Testis (tissue), 3 donors: ENCODE results near the gene GRIK4. TPM values are rescaled to one million over a fixed set of nuclear protein-coding genes. Genes with fewer than 3 reads are reported as not detected.

Source experiments
- DNase-seq: peaks from one replicate; pipeline ENCODE4 v3.0.0-alpha.2; 2019
- H3K27ac ChIP-seq, 2 donors: fragments of 200-600 bp; sonication (generic); one replicate each; pipeline ENCODE4 v1.5.1; 2019
- H3K27me3 ChIP-seq: fragments of 200-600 bp; sonication (generic); one replicate; pipeline ENCODE4 v1.5.1; 2019
- H3K36me3 ChIP-seq: fragments of 200-600 bp; sonication (generic); one replicate; pipeline ENCODE4 v1.5.1; 2017; ENCODE audit warnings: low read depth; ENCODE audit errors: missing control alignments
- H3K4me1 ChIP-seq: fragments of 200-600 bp; sonication (generic); one replicate; pipeline ENCODE4 v1.5.1; 2019
- H3K4me3 ChIP-seq, 2 donors: fragments of 200-600 bp; sonication (generic); one replicate each; pipeline ENCODE4 v1.5.1; 2017 to 2019
- H3K9me3 ChIP-seq: fragments of 200-600 bp; sonication (generic); one replicate; pipeline ENCODE4 v1.5.1; 2017
- POLR2A ChIP-seq: fragments of 450-650 bp; IDR thresholded peaks from one replicate; pipeline ENCODE4 v1.6.1; 2017; ENCODE audit warnings: antibody characterized with exemption, mild to moderate bottlenecking, moderate library complexity
- WGBS, 2 donors: methylation state at CpG; one replicate each; pipeline ENCODE4 v1.1.5; 2018; 5-methylcytosine and 5-hydroxymethylcytosine counted together
- intact Hi-C: fragments of 100-400 bp; cut with DNase I; formaldehyde crosslinking; loops from one replicate; pipeline ENCODE4 v1.15.1; 2023; ENCODE audit warnings: low total_unique reads
- polyA plus RNA-seq: library from polyadenylated mRNA; stranded (reverse); fragments of 350-450 nt; fragmentation: Illumina TruSeq; extraction: RNeasy Lipid Tissue Mini Kit (QIAGEN cat#74804); gene quantifications from one replicate; pipeline ENCODE4 v1.2.3, GENCODE V29; 2014; ENCODE audit warnings: low read depth, low replicate concordance; ENCODE audit not compliant: insufficient read depth
- total RNA-seq, 2 donors: library from RNA; depleted of rRNA; stranded (reverse); fragments of >200 nt; gene quantifications; one replicate each; pipeline ENCODE4 v1.2.3, GENCODE V29; 2016
- TF ChIP-seq, protein P1 (sequence below), 3 experiments: fragments of 450-650 bp in 2 of 3; fragments of 200-600 bp in 1 of 3; sonication (generic) in 1 of 3; IDR thresholded peaks; one replicate each; pipeline ENCODE4 v1.5.1; 2016 to 2019; ENCODE audit warnings: antibody characterized with exemption in 3 of 3, mild to moderate bottlenecking in 2 of 3, moderate library complexity in 1 of 3

Gene GRIK4
- total and polyA plus RNA-seq, 3 donors from 2014 or later: 2.6 to 3.0 (median 2.6) TPM

DNA sequence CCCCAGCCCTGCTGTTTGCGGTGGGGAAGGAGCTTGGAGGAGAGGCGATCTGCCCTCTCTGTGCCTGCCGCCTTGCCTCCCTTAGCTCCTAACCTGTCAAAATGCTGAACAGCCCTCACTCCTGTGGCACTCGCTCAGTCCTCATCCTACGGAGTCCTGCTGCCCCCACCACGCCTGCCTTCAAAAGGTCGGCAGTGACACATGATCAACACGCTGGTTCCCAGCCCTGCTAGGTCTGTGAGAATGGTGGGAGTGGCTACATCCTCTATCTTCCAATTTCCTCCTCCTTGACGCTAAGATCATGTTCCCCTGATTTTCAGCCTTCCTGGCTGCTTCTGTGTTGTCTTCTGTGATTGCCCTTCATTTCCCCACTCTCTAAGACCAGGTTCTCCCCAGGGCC lies 392.1 kb downstream of the GRIK4 start:
- TF ChIP-seq, protein P1, sequence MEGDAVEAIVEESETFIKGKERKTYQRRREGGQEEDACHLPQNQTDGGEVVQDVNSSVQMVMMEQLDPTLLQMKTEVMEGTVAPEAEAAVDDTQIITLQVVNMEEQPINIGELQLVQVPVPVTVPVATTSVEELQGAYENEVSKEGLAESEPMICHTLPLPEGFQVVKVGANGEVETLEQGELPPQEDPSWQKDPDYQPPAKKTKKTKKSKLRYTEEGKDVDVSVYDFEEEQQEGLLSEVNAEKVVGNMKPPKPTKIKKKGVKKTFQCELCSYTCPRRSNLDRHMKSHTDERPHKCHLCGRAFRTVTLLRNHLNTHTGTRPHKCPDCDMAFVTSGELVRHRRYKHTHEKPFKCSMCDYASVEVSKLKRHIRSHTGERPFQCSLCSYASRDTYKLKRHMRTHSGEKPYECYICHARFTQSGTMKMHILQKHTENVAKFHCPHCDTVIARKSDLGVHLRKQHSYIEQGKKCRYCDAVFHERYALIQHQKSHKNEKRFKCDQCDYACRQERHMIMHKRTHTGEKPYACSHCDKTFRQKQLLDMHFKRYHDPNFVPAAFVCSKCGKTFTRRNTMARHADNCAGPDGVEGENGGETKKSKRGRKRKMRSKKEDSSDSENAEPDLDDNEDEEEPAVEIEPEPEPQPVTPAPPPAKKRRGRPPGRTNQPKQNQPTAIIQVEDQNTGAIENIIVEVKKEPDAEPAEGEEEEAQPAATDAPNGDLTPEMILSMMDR (IDR thresholded peaks at IDR 0.05): no peak
- no peak for TF ChIP-seq POLR2A
- DNase-seq: no peak
- Histone ChIP-seq H3K4me3 (no peak overlapping the region), H3K36me3 (no peaks in the 10 kb centered on the region), H3K9me3 (no peaks in the 10 kb centered on the region), H3K27ac (no peak overlapping the region), H3K4me1 (no peaks in the 10 kb centered on the region), H3K27me3 (no peaks in the 10 kb centered on the region)
- 53 to 54% methylated on average over 9 of the region's 9 CpGs for WGBS, 2 donors
- intact Hi-C loops: no loop called here

DNA sequence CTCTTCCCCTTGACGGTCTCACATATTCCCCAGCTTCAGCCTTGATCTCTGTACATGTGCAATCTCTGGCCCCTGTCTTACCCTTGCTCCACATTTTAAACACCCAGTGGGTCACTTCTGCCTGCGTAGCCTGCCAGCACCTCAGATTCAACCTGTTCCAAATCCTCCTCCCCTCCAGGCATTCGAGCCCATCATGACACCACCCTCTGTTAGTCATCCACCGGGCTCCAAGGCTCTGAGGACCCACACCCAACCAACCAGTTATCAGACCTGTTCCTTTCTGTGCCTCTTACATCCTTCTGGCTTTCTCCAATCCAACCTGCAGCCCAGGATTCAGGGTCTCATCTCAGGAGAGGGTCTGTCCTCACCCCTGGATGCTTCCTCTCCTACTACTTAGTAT lies 392.6 kb downstream of the GRIK4 start:
- no peak for TF ChIP-seq POLR2A
- TF ChIP-seq, protein P1 (IDR thresholded peaks at IDR 0.05): no peak
- Histone ChIP-seq H3K36me3 (no peaks in the 10 kb centered on the region), H3K27me3 (no peaks in the 10 kb centered on the region), H3K27ac (no peak overlapping the region), H3K4me3 (no peak overlapping the region), H3K4me1 (no peaks in the 10 kb centered on the region), H3K9me3 (no peaks in the 10 kb centered on the region)
- intact Hi-C loops: no loop called here
- 85 to 90% methylated on average over 4 of the region's 4 CpGs for WGBS, 2 donors
- no peak for DNase-seq

DNA sequence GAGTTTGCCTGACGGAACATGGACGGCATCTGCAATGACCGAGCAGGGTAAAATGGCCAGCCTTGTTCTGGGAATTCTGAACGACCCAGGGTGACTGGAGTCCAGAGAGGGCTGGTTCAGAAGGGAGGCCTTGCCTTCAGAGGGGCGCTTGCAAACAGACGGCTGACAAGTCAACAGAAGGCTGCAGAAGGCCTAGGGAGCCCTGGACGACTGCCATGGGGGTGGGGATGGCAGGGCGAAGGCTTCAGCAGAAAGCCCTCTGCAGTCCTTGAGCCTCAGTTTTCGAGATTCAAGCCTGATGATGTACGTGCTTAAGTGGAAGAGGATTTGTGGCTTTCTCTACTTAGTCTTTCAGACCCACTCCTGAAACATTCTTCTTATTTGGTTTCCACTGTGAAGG lies 395.2 kb downstream of the GRIK4 start:
- DNase-seq: no peak
- Histone ChIP-seq H3K9me3 (no peaks in the 10 kb centered on the region), H3K4me1 (no peaks in the 10 kb centered on the region), H3K27ac (no peak overlapping the region), H3K4me3 (no peak overlapping the region), H3K36me3 (no peaks in the 10 kb centered on the region), H3K27me3 (no peaks in the 10 kb centered on the region)
- intact Hi-C loops: no loop called here
- WGBS, 2 donors: 87 to 90% methylated on average over 10 of the region's 10 CpGs
- TF ChIP-seq, protein P1 (IDR thresholded peaks at IDR 0.05): no peak
- no peak for TF ChIP-seq POLR2A

DNA sequence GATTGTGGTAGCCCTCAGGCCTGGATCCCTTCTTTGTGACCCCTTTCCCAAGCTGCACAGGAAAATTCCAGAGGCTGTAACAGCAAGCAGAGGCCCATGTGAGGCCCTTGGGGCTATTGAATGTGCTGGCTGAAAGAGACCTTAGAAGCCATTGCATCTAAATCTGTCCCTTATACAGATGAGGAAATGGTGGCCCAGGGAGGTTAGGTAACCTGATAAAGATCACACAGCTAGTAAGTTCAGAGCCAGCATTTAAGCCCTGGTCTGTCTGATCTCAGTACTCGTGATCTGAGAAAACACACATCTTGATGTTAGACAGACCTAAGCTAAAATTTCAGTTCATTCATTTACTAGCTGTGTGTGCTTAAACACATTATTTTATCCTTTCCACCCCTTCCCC lies 396.4 kb downstream of the GRIK4 start:
- DNase-seq: no peak
- no peaks in the 10 kb centered on the region for H3K27me3 ChIP-seq
- no peaks in the 10 kb centered on the region for H3K4me1 ChIP-seq
- intact Hi-C loops: no loop called here
- H3K27ac ChIP-seq: no peak overlapping the region
- TF ChIP-seq, protein P1 (IDR thresholded peaks at IDR 0.05): no peak
- no peak for TF ChIP-seq POLR2A
- no peaks in the 10 kb centered on the region for H3K36me3 ChIP-seq
- no peak overlapping the region for H3K4me3 ChIP-seq
- no peaks in the 10 kb centered on the region for H3K9me3 ChIP-seq
- 87 to 90% methylated on average over 1 of the region's 1 CpG for WGBS, 2 donors

DNA sequence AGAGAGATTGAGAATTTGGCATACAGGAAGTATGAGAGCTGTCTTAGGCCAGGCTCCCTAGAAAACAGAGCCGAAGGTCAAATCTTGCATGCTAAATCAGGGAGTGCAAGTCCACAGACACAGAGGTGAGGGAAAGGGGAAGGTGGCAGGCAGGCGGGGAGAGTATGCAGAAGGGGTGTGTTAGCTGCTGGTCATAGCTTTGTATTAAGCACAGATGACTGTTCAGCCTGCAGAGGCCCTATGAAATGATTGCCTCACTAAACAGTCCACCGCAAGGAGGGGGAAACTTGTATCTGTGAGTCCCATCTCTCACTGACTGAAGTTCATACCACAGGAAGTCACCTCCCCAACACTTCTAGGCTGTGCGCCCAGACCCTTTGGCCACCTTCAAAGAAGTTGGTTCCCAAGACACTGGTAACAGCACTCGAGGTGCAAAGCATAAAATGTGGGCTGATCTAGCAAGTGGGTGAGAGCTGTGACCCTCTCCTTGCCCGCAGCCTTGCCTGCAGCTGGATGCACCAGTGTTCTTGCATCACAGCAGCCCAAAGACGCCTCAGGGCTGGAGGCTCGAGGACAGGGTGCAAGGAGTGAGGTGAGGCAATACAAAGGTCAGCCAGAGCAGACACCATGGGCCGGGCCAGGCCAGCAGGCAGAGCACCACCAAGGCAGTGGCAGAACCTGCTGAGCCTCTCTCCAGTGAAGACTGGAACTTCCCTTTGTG lies 397.1 kb downstream of the GRIK4 start:
- DNase-seq: no peak
- TF ChIP-seq, protein P1 (IDR thresholded peaks at IDR 0.05): no peak
- no peak for TF ChIP-seq POLR2A
- Histone ChIP-seq H3K4me3 (no peak overlapping the region), H3K36me3 (no peaks in the 10 kb centered on the region), H3K4me1 (no peaks in the 10 kb centered on the region), H3K9me3 (no peaks in the 10 kb centered on the region), H3K27me3 (no peaks in the 10 kb centered on the region), H3K27ac (no peak overlapping the region)
- intact Hi-C loops: no loop called here
- WGBS, 2 donors: 72 to 79% methylated on average over 9 of the region's 9 CpGs
